ENCODE data around the gene FBXL17. TPM values are rescaled to one million over a fixed set of nuclear protein-coding genes. Genes with fewer than 3 reads are reported as not detected.

Gene FBXL17
- total RNA-seq, 1 experiment from 2014 or later = 8.8 TPM

GRCh38 chr5:108375768-108376167, 6.1 kb downstream of the FBXL17 start:
- ATAC-seq = no peak
- intact Hi-C loops (cut with micrococcal nuclease) = no loop called here
- H3K4me2 ChIP-seq (ENCODE audit: low read length) = no peak overlapping the region
- ChIA-PET CTCF (no interaction called here), POLR2A (ENCODE audit: unreplicated experiment) (no interaction called here)
- H4K20me1 ChIP-seq (ENCODE audit: low read length) = no peaks in the 10 kb centered on the region
- TF ChIP-seq EZH2 (IDR thresholded peaks at IDR 0.05; ENCODE audit: low read length, unreplicated experiment) (no peak), EZH2phosphoT487 (IDR thresholded peaks at IDR 0.05; ENCODE audit: borderline replicate concordance, low read length) (no peak), CTCF (conservative IDR thresholded peaks at IDR 0.05; ENCODE audit: low read depth, low read length) (no peak)
- H3K79me2 ChIP-seq (ENCODE audit: low read length) = peaks cover 72% of the 10 kb centered on the region
- no peaks in the 10 kb centered on the region for H3K9me2 ChIP-seq (replicated peaks; ENCODE audit: low read length)
- DNase-seq = no peak
- peaks cover 23% of the 10 kb centered on the region for H3K9me3 ChIP-seq (ENCODE audit: low read length)
- H3K36me3 ChIP-seq (ENCODE audit: low read depth, low read length) = peaks cover 20% of the 10 kb centered on the region
- no TSS peak for BruUV-seq (replicated peaks)
- no peak overlapping the region for H3K4me3 ChIP-seq (ENCODE audit: low read length)
- no peak overlapping the region for H3K27ac ChIP-seq (ENCODE audit: low read length)
- H3K4me1 ChIP-seq (ENCODE audit: insufficient read depth, low read length) = peaks cover 13% of the 10 kb centered on the region; the same call in 1 of the 2 replicates
- no peak overlapping the region for H2AFZ ChIP-seq (ENCODE audit: low read length)
- no peaks in the 10 kb centered on the region for H3K27me3 ChIP-seq (ENCODE audit: low read length)
- H3F3A ChIP-seq (ENCODE audit: low read length, unreplicated experiment) = no peaks in the 10 kb centered on the region
- no peak overlapping the region for H3K9ac ChIP-seq (ENCODE audit: low read length)

- Histone ChIP-seq H3F3A (ENCODE audit: low read length, unreplicated experiment) (no peaks in the 10 kb centered on the region), H3K4me2 (ENCODE audit: low read length) (no peak overlapping the region), H4K20me1 (ENCODE audit: low read length) (no peaks in the 10 kb centered on the region), H3K27ac (ENCODE audit: low read length) (no peak overlapping the region), H3K4me3 (ENCODE audit: low read length) (no peak overlapping the region), H3K79me2 (ENCODE audit: low read length) (peaks cover 56% of the 10 kb centered on the region), H3K4me1 (ENCODE audit: insufficient read depth, low read length) (no peaks in the 10 kb centered on the region), H3K27me3 (ENCODE audit: low read length) (no peaks in the 10 kb centered on the region), H3K9me3 (ENCODE audit: low read length) (peaks cover 23% of the 10 kb centered on the region), H3K9me2 (replicated peaks; ENCODE audit: low read length) (no peaks in the 10 kb centered on the region), H3K36me3 (ENCODE audit: low read depth, low read length) (peaks cover 20% of the 10 kb centered on the region), H2AFZ (ENCODE audit: low read length) (no peak overlapping the region), H3K9ac (ENCODE audit: low read length) (no peak overlapping the region)
- ChIA-PET CTCF (no interaction called here), POLR2A (ENCODE audit: unreplicated experiment) (no interaction called here)
- no peak for ATAC-seq
- DNase-seq = no peak
- no peak for TF ChIP-seq CTCF (conservative IDR thresholded peaks at IDR 0.05; ENCODE audit: low read depth, low read length)
- TF ChIP-seq EZH2phosphoT487 (IDR thresholded peaks at IDR 0.05; ENCODE audit: borderline replicate concordance, low read length) = no peak
- no peak for TF ChIP-seq EZH2 (IDR thresholded peaks at IDR 0.05; ENCODE audit: low read length, unreplicated experiment)
- intact Hi-C loops (cut with micrococcal nuclease) = no loop called here
- no TSS peak for BruUV-seq (replicated peaks)
These were observed 8.5 kb downstream of the FBXL17 start for GRCh38 chr5:108373426-108373825.

- Histone ChIP-seq H3K9me2 (replicated peaks; ENCODE audit: low read length) (no peaks in the 10 kb centered on the region), H3K27me3 (ENCODE audit: low read length) (no peaks in the 10 kb centered on the region), H3K4me2 (ENCODE audit: low read length) (no peak overlapping the region), H2AFZ (ENCODE audit: low read length) (no peak overlapping the region), H3K79me2 (ENCODE audit: low read length) (peaks cover 46% of the 10 kb centered on the region), H3K9me3 (ENCODE audit: low read length) (peaks cover 23% of the 10 kb centered on the region), H3K9ac (ENCODE audit: low read length) (no peak overlapping the region), H4K20me1 (ENCODE audit: low read length) (no peaks in the 10 kb centered on the region), H3K4me1 (ENCODE audit: insufficient read depth, low read length) (no peaks in the 10 kb centered on the region), H3K36me3 (ENCODE audit: low read depth, low read length) (peaks cover 20% of the 10 kb centered on the region), H3K27ac (ENCODE audit: low read length) (no peak overlapping the region), H3K4me3 (ENCODE audit: low read length) (no peak overlapping the region), H3F3A (ENCODE audit: low read length, unreplicated experiment) (no peaks in the 10 kb centered on the region)
- intact Hi-C loops (cut with micrococcal nuclease) = no loop called here
- no peak for DNase-seq
- TF ChIP-seq EZH2phosphoT487 (IDR thresholded peaks at IDR 0.05; ENCODE audit: borderline replicate concordance, low read length) (no peak), CTCF (conservative IDR thresholded peaks at IDR 0.05; ENCODE audit: low read depth, low read length) (no peak), EZH2 (IDR thresholded peaks at IDR 0.05; ENCODE audit: low read length, unreplicated experiment) (no peak)
- POLR2A ChIA-PET (ENCODE audit: unreplicated experiment) = no interaction called here
- no peak for ATAC-seq
- CTCF ChIA-PET = no interaction called here
- no TSS peak for BruUV-seq (replicated peaks)
These were observed 9.5 kb downstream of the FBXL17 start for GRCh38 chr5:108372369-108372768.
